ENCODE data around the gene SNX27.

SNX27 gene

DNA sequence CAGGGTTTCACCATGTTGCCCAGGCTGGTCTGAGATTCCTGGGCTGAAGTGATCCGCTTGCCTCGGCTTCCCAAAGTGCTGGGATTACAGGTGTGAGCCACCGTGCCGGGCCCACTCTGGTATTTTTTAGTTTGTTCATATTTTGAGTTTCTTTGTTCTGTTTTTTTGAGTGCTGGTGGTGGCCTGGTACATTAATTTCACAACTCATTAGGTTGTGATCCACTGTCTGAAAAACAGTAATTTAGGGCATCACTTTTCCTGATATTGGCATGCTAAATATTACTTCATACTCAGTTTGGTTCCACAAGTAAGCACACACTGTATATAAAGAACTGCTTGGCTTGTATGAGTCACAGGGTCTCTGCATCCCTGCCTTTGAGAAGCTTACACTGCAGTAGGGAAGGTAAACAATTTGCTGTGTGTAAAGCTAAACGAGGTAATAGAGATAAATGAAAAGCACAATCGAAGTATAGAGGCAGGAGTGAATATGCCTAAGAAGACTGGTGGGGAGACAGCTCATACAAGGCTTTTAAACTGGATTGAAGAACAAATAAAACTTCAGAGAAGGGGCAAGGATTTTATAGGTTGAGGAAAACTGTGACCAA is 7.7 kb downstream of the SNX27 start:
- peak; percentile 38 for DNase-seq (ENCODE audit: low read depth)
- H3K4me3 ChIP-seq (ENCODE audit: low read length) = no peak overlapping the region
- TF ChIP-seq, protein P1, sequence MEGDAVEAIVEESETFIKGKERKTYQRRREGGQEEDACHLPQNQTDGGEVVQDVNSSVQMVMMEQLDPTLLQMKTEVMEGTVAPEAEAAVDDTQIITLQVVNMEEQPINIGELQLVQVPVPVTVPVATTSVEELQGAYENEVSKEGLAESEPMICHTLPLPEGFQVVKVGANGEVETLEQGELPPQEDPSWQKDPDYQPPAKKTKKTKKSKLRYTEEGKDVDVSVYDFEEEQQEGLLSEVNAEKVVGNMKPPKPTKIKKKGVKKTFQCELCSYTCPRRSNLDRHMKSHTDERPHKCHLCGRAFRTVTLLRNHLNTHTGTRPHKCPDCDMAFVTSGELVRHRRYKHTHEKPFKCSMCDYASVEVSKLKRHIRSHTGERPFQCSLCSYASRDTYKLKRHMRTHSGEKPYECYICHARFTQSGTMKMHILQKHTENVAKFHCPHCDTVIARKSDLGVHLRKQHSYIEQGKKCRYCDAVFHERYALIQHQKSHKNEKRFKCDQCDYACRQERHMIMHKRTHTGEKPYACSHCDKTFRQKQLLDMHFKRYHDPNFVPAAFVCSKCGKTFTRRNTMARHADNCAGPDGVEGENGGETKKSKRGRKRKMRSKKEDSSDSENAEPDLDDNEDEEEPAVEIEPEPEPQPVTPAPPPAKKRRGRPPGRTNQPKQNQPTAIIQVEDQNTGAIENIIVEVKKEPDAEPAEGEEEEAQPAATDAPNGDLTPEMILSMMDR (conservative IDR thresholded peaks at IDR 0.05; ENCODE audit: low read length) = no peak

DNA sequence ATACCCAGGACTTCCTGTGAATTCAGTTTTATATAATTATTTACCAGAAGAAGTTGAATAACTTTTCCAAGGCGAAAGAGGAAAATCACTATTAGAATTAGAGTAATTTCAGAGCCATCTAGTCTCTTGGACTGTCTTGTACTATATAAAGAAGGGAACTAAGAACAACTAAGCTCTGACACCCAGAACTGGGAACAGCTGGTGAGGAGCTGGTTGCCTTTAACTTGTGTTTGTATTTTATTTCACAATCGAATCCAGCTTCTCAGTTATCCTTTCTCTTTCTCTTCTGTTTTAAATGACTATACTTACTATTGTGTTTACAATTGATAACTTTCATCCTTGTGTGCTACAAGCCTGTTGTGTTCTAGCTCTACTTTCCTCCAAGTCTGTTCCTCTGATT is 8.4 kb downstream of the SNX27 start:
- H3K4me3 ChIP-seq (ENCODE audit: low read length) = peak overlapping the region; percentile 35
- DNase-seq (ENCODE audit: low read depth) = peak; percentile 49
- TF ChIP-seq, protein P1 (conservative IDR thresholded peaks at IDR 0.05; ENCODE audit: low read length) = no peak

DNA sequence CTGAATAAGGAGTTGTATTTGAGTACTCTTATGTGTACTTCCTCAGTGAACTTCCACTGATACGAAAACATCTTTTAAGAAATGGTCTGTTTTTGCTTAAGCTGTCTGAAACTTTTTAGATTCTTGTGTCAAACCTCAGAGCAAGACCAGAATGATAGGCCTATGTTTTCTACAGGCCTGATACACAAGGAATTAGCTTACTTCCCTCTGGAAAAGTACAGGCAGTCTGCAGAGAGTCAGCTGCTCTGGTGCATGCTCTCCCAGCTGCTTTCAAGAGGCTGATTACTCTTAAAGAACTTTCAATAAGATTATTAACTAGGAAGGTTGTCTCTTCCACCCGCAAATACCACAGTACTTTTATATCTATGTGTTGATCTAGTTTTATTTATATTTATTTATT is 9.5 kb downstream of the SNX27 start:
- TF ChIP-seq, protein P1 (conservative IDR thresholded peaks at IDR 0.05; ENCODE audit: low read length) = no peak
- no peak for DNase-seq (ENCODE audit: low read depth)
- no peak overlapping the region for H3K4me3 ChIP-seq (ENCODE audit: low read length)

DNA sequence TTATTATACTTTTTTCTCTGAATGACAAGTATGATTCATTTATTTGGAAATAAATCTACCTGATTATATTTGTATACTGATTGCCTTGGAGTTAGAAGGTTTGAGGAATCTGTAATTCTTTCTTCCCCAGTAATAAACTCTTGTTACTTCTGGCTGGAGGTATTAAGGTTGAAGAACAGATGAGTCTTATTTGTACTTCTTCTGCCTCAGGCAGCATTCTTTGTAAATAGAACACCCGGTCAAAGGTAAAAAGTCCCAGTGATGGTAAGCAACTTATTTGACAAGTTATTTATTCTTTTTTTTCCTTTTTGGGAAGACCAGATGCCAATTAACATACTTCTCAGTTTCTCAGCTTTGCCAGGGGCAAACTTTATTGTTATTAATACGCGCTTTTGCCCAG is 12.9 kb downstream of the SNX27 start:
- DNase-seq (ENCODE audit: low read depth) = no peak
- TF ChIP-seq, protein P1 (conservative IDR thresholded peaks at IDR 0.05; ENCODE audit: low read length) = no peak
- H3K4me3 ChIP-seq (ENCODE audit: low read length) = no peak overlapping the region

DNA sequence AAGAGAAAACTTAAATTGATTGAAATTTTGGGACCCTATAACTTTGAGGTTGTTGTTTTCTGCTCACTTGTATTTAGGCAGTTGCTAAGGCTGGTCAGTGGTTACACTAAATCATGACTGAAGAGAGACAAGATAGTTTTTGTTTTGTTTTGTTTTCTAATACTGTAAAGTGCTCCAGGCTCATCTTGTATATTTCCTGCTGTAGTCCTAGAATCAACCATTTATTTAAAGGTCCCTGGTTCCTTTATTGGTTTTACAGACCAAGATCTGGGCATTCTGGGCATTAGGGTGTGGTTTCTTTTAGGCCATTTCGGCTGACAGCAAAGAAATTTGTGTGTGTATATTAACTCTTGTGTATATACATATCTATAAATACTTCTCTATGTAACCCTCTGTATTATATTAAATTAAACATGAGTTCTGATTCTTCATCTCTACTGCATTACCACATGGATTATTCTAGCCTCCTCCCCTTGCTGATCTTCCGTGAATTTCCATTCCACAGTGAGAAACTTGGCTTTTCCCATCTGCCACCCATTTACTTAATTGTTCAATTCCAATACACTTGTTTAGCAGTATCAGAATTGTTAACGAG is 15.0 kb downstream of the SNX27 start:
- TF ChIP-seq, protein P1 (conservative IDR thresholded peaks at IDR 0.05; ENCODE audit: low read length) = no peak
- H3K4me3 ChIP-seq (ENCODE audit: low read length) = no peak overlapping the region
- no peak for DNase-seq (ENCODE audit: low read depth)

DNA sequence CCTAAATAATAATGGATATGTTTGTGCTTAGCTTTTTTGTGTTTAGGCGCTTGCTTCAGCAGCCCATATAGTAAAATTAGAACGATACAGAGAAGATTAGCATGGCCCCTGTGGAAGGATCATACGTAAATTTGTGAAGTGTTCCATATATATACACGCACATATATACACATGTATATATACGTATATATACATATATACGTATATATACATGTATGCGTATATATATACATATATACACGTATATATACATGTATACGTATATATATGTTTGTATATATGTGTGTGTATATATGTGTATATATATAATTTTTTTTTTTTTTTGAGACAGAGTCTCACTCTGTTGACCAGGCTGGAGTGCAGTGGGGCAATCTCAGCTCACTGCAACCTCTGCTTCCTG is 17.4 kb downstream of the SNX27 start:
- no peak for DNase-seq (ENCODE audit: low read depth)
- TF ChIP-seq, protein P1 (conservative IDR thresholded peaks at IDR 0.05; ENCODE audit: low read length) = no peak
- H3K4me3 ChIP-seq (ENCODE audit: low read length) = no peak overlapping the region

DNA sequence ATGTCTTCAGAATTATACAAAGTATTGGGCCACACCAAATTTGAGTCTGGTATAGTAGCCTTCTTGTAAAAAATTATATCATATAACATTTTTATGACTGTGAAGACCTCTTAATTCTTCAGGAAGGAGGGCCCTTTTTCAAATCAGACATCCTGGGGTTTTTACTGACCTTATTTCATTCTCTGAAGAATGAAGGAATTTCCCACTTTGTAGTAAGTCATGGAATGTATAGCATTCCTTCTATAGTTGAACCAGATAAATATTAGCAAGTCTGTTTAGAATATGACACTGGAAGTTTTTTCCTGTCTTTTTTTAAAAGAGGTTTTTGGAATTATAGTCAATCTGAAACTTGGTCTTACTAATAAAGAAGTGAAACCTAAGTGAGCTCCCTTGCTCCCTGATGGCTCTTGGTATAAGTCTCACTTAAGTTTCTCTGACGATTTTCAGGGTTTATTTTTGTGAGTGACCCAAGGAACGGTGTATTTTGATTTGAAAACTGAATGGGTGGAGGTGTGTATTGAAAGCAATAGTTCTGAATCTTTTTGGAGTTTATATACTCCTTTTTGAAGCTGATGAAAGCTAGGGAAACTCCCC is 23.7 kb downstream of the SNX27 start:
- TF ChIP-seq, protein P1 (conservative IDR thresholded peaks at IDR 0.05; ENCODE audit: low read length) = no peak
- DNase-seq (ENCODE audit: low read depth) = no peak

More for the DNA sequence above, 23.7 kb downstream of the SNX27 start:
- H3K4me3 ChIP-seq (ENCODE audit: low read length) = no peak overlapping the region

All from AG10803 (cell line).